DLD1 (cell line): ENCODE measurements around the gene SLC16A2.
"Not testable (repeated sequence)": the region's sequence is repeated elsewhere in the genome, so short reads cannot be mapped to it uniquely, and the experiment has no call there.

ENCODE experiments used
- in situ Hi-C: cut with HindIII; loops from 2 replicates; pipeline ENCODE4 v1.10.0; 2017; ENCODE audit warnings: low sequenced_read_pairs

The SLC16A2 gene

GRCh38 chrX:74506317-74507115 lies 85.2 kb downstream of the SLC16A2 start:
- in situ Hi-C loops = no loop called here

GRCh38 chrX:74507191-74507590 lies 85.9 kb downstream of the SLC16A2 start:
- in situ Hi-C loops = no loop called here

GRCh38 chrX:74509989-74510388 lies 88.7 kb downstream of the SLC16A2 start:
- in situ Hi-C loops = no loop called here

GRCh38 chrX:74510401-74510800 lies 89.1 kb downstream of the SLC16A2 start:
- in situ Hi-C loops = no loop called here

- in situ Hi-C loops = no loop called here
Measured at GRCh38 chrX:74511704-74512103, 90.4 kb downstream of the SLC16A2 start.

GRCh38 chrX:74514384-74514783 lies 93.1 kb downstream of the SLC16A2 start:
- in situ Hi-C loops = no loop called here

GRCh38 chrX:74515356-74515755 lies 94.1 kb downstream of the SLC16A2 start:
- in situ Hi-C loops = no loop called here

- in situ Hi-C loops = not testable (repeated sequence)
Measured at GRCh38 chrX:74516013-74516412, 94.7 kb downstream of the SLC16A2 start.

GRCh38 chrX:74519870-74520269 lies 98.6 kb downstream of the SLC16A2 start:
- in situ Hi-C loops = no loop called here

- in situ Hi-C loops = no loop called here
Measured at GRCh38 chrX:74520291-74520690, 99.0 kb downstream of the SLC16A2 start.

- in situ Hi-C loops = no loop called here
Measured at GRCh38 chrX:74520896-74521295, 99.6 kb downstream of the SLC16A2 start.

- in situ Hi-C loops = no loop called here
Measured at GRCh38 chrX:74521961-74522751, 100.9 kb downstream of the SLC16A2 start.

- in situ Hi-C loops = no loop called here
Measured at GRCh38 chrX:74523224-74523623, 101.9 kb downstream of the SLC16A2 start.

- in situ Hi-C loops = no loop called here
Measured at GRCh38 chrX:74523870-74524735, 102.8 kb downstream of the SLC16A2 start.

- in situ Hi-C loops = no loop called here
Measured at GRCh38 chrX:74525116-74525515, 103.8 kb downstream of the SLC16A2 start.

GRCh38 chrX:74526764-74527163 lies 105.5 kb downstream of the SLC16A2 start:
- in situ Hi-C loops = no loop called here

GRCh38 chrX:74527350-74527749 lies 106.1 kb downstream of the SLC16A2 start:
- in situ Hi-C loops = no loop called here

- in situ Hi-C loops = no loop called here
Measured at GRCh38 chrX:74529311-74529710, 108.0 kb downstream of the SLC16A2 start.

- in situ Hi-C loops = no loop called here
Measured at GRCh38 chrX:74531081-74531480, 109.8 kb downstream of the SLC16A2 start.

- in situ Hi-C loops = no loop called here
Measured at GRCh38 chrX:74534569-74535038, 113.3 kb downstream of the SLC16A2 start.

- in situ Hi-C loops = no loop called here
Measured at GRCh38 chrX:74535086-74535407, 113.8 kb downstream of the SLC16A2 start.
